WTC11 (cell line): ENCODE measurements around the gene LYL1. TPM values are rescaled to one million over a fixed set of nuclear protein-coding genes. Genes with fewer than 3 reads are reported as not detected.

ENCODE experiments used
- total RNA-seq: library from RNA; stranded (reverse); gene quantifications from 3 replicates; pipeline ENCODE4 v1.2.3, GENCODE V29; 2021

Gene LYL1
- total RNA-seq, 1 experiment from 2014 or later, result 1.2 TPM

Other genes starting within 250 kb of the LYL1 start
- gene DNASE2, start 221.4 kb downstream of the LYL1 start, total RNA-seq, result 31.7 to 35.7 TPM (median 33.4 TPM) in 3 replicates
- 0.32 to 0.89 TPM (median 0.72 TPM) in 3 replicates for gene KLF1, start 215.7 kb downstream of the LYL1 start, total RNA-seq
- 58.6 to 69.0 TPM (median 59.8 TPM) in 3 replicates for gene GCDH, start 211.7 kb downstream of the LYL1 start, total RNA-seq
- gene SYCE2, start 183.6 kb downstream of the LYL1 start, total RNA-seq, result 1.1 to 2.2 TPM (median 1.9 TPM) in 3 replicates
- 103 to 108 TPM (median 106 TPM) in 3 replicates for gene FARSA, start 169.1 kb downstream of the LYL1 start, total RNA-seq
- 977 to 1,088 TPM (median 978 TPM) in 3 replicates for gene CALR, start 164.2 kb downstream of the LYL1 start, total RNA-seq
- gene RAD23A, start 157.0 kb downstream of the LYL1 start, total RNA-seq, result 84.3 to 96.6 TPM (median 96.2 TPM) in 3 replicates
- gene GADD45GIP1, start 145.6 kb downstream of the LYL1 start, total RNA-seq, result 54.4 to 57.9 TPM (median 56.1 TPM) in 3 replicates
- 0.18 to 0.23 TPM (median 0.22 TPM) in 3 replicates for gene DAND5, start 133.3 kb downstream of the LYL1 start, total RNA-seq
- gene NFIX, start 107.4 kb downstream of the LYL1 start, total RNA-seq, result 0.44 to 1.5 TPM (median 1.4 TPM) in 3 replicates
- 84.0 to 106 TPM (median 86.0 TPM) in 3 replicates for gene TRMT1, start 13.9 kb upstream of the LYL1 start, total RNA-seq
- gene NACC1, start 15.4 kb upstream of the LYL1 start, total RNA-seq, result 212 to 237 TPM (median 213 TPM) in 3 replicates
- gene STX10, start 47.5 kb upstream of the LYL1 start, total RNA-seq, result 53.7 to 56.9 TPM (median 54.6 TPM) in 3 replicates
- 138 to 154 TPM (median 150 TPM) in 3 replicates for gene IER2, start 47.6 kb upstream of the LYL1 start, total RNA-seq